T-helper 1 cell (primary cell): ENCODE results near the gene MARK4.
"Not testable (repeated sequence)": the region's sequence is repeated elsewhere in the genome, so short reads cannot be mapped to it uniquely, and the experiment has no call there.

Experiments used
- DNase-seq, 5 donors: peaks; one replicate each; pipeline ENCODE4 v3.0.0-alpha.2; 2012 to 2020

MARK4 gene

DNA sequence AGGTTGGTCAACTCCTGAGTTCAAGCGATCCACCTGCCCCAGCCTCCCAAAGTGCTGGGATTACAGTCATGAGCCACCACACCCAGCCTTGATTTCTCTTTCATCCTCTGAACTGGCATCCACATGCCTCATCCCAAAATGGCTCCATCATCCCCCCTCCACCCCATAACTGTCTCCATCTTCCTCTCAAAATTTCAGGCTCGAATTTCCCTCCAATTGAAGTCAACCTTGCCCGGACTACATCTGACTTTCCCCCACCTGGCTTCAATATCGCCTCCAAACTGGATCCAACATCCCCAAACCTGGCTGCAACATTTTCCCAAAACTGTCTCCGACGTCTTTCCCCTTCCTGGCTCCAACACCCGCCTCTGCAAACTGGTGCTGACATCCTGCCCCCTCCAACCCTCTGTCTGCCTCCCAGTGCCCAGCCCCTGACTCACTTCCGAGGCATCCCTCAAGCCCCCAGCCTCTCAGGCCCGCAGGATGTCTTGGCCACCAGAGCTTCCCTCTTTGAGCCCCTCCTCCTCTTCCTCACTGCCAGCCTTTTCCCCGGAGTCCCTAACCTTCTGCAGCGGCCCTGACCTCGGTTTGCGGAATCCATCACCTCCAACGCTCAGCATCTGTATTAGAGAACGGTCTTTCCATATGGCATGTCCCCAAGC is 6.8 kb upstream of the MARK4 start:
- DNase-seq, result no peak

GRCh38 chr19:45245334-45245787 is 5.7 kb upstream of the MARK4 start, which contains the start of gene EXOC3L2:
Gene EXOC3L2, minus strand, starts transcription at chr19:45245407. Its CDS starts 6,362 bp downstream, at chr19:45239045.
- no peak for DNase-seq

DNA sequence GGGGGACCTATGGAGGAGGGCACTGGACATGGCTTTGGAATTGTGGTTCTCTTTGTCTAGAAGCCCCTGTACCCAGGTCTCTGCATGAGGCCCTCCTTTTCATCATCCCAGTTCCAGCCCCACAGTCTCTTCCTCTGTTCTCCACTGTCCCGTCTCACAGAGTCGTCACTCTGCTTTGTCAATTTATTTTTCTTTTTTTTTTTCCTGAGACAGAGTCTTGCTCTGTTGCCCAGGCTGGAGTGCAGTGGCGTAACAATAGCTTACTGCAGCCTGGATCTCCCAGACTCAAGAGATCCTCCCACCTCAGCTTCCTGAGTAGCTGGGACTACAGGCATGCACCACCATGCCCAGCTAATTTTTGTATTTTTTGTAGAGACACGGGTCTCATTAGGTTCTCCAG is 5.2 kb upstream of the MARK4 start:
- no peak for DNase-seq

DNA sequence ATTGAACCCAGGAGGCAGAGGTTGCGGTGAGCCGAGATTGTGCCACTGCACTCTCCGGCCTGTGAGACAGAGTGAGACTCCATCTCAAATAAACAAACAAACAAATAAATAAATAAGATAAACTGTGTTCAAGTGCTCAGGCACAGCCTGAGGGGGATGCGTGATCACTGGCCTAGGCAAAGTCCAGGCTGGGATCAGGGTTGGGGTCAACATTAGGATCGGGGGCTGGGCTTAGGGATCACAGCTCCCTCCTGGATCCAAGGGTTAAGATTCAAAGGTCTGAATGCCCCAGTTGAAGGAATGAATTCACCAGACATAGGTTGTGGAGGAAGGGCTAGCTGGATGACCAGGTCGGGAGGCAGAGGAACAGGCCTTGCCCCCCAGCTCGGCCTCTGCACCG is 3.9 kb upstream of the MARK4 start:
- no peak for DNase-seq

GRCh38 chr19:45249261-45250033 is 1.6 kb upstream of the MARK4 start:
- DNase-seq, result no peak

DNA sequence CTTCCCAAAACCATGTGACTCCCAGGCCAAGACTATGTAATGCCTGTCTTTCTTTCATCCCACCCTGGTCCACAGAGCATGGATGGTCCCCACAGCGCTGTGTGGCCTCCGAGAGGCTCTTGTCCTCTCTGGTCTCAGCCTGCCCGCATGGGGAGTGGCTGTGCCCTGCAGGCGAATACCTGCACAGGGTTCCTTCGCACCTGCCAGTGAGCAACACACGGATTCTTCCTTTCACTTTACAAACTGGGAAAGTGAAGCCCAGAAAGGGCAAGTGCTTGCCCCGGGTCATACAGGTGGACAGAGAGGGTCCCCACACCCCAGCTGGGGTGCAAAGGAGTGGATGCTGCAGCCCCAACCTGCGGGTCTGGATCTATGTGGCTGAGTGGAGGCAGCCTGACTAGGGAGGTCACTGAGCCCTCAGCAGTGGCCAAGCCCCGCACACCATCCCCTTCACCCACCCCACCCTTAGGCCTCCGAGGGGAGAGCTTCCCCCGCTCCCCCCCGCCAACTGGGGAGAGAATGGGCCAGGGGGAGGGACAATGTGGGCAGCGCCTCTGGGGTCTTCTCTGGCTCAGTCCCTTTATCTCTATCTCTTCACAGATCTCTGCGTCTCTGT is 747 bp upstream of the MARK4 start:
- no peak for DNase-seq

DNA sequence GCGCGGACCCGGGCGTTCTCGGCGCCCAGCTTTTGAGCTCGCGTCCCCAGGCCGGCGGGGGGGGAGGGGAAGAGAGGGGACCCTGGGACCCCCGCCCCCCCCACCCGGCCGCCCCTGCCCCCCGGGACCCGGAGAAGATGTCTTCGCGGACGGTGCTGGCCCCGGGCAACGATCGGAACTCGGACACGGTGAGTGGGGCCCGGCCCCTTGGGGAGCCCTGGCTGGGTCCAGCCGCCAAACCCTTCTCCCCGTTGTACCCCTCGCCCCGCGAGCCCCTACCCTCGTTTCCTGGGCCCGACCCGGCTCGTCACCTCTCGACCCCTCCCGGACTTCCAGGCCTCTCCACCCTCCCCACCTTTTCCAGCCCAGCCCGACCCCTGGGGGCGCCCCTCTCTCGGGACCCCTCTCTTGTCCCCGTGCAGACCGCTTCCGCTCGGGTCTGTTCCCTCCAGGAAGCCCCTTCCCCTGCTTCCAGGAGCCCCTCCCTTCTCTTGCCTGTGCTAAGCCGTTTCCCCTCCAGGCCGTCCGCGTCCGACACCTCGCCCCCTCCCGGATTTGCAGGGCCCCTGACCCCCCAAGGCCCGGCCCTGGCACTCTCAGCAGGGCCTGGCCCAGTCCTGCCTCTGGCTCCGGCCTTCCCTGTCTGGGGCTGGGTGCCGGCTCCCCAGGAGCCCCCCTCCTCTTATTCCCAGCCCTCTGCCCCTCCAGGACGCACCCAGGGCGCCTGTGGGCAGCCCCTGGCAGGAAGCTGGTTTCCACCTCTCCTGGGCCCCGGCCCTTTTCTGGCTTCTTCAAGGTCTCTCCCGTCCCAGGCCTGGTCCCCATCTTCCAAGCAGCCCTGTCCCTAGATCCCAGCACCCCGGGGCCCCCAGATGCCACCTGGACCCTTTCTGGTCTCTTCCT is 632 bp downstream of the MARK4 start:
- DNase-seq, result no peak

- no peak for DNase-seq
Measured at GRCh38 chr19:45253396-45254027, 2.4 kb downstream of the MARK4 start.

- DNase-seq, result peak in 1 of 5 donors; percentile 6
Measured at GRCh38 chr19:45254044-45254531, 3.0 kb downstream of the MARK4 start.

GRCh38 chr19:45255611-45256157 is 4.6 kb downstream of the MARK4 start:
- no peak for DNase-seq

DNA sequence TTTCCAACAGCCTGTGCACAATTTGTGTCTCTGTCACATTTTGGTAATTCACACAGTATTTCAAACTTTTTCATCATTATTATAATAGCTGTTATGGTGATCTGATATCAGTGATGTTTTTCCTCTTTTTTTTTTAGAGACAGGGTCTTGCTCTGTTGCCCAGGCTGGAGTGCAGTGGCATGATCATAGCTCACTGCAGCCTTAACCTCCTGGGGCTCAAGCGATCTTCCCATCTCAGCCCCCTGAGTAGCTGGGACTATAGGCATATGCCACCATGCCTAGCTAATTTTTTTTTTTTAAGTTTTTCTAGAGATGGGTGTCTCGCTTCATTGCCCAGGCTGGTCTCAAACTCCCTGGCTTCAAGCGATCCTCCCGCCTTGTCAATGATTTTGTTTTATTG is 5.8 kb downstream of the MARK4 start:
- DNase-seq, result no peak

- no peak for DNase-seq
Measured at GRCh38 chr19:45258862-45259261, 7.8 kb downstream of the MARK4 start.

DNA sequence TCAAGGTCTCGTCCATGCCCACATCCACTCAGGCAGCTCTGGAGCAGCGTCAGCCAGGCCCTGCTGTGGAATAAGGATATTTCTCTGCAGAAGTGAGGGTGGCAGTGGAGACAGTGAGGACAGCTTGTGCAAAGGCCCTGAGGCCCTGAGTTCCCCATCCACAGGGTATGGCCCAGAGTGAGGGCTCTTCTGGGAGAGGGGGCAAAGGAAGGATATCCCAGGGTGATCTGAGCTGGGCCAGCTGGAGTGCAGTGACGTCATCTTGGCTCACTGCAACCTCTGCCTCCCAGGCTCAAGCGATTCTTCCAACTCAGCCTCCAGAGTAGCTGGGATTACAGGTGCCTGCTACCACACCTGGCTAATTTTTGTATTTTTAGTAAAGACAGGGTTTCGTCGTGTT is 11.5 kb downstream of the MARK4 start:
- no peak for DNase-seq

- DNase-seq, result no peak
Measured at GRCh38 chr19:45263013-45263412, 11.9 kb downstream of the MARK4 start.

DNA sequence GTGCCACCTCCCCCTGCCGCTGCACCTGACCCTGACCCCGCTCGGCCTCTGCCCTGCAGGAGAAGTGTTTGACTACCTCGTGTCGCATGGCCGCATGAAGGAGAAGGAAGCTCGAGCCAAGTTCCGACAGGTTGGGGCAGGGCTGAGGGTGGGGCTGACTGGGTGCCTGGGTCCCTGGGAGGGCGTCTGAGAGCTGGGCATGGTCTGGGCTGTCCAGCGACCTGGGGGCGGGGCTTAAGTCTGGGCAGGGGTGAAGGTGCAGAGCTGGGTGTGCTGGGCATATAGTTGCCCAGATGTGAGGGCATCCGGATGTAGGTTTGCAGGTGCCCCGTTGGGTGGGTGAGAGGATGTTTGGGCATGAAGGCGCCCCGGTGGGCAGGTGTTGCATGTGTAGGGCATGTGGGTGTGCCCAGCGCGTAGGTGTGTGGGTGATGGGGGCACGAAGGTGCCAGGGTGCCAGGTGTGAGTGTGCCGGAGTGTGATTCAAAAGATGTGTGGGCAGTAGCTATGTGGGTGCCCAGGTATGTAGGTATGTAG is 13.8 kb downstream of the MARK4 start:
- no peak for DNase-seq

- DNase-seq, result no peak
Measured at GRCh38 chr19:45265375-45265774, 14.3 kb downstream of the MARK4 start.

GRCh38 chr19:45267296-45267695 is 16.2 kb downstream of the MARK4 start:
- no peak for DNase-seq

DNA sequence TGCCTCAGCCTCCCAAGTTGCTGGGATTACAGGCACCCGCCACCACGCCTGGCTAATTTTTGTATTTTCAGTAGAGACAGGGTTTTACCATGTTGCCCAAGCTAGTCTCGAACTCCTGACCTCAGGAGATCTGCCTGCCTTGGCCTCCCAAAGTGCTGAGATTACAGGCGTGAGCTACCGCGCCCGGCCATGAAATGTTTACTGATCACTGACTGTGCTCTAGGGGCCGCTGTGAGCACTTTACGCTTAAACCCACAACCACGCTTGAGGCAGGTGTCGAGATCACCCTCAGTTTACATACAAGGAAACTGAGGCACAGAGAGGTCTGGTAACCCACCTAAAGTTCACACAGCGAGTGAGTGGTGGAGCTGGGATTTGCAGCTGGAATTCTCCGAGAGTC is 18.9 kb downstream of the MARK4 start:
- not testable (repeated sequence) for DNase-seq

DNA sequence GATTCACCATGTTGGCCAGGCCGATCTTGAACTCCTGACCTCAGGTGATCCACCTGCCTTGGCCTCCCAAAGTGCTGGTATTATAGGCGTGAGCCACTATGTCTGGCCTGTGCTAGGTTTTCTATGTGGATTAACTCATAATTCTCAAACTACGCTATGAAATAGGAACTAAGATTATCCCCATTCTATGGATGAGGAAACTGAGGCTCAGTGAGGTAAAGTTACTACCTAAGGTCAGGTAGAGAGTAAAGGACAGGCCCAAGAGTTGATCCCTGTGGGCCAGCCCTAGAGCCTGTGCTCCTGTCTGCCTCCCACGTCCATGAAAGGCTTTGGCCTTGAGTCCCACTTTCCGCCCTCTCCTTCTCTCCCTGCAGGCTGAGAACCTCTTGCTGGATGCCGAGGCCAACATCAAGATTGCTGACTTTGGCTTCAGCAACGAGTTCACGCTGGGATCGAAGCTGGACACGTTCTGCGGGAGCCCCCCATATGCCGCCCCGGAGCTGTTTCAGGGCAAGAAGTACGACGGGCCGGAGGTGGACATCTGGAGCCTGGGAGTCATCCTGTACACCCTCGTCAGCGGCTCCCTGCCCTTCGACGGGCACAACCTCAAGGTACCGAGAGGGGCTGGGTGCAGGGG is 20.1 kb downstream of the MARK4 start:
- no peak for DNase-seq

DNA sequence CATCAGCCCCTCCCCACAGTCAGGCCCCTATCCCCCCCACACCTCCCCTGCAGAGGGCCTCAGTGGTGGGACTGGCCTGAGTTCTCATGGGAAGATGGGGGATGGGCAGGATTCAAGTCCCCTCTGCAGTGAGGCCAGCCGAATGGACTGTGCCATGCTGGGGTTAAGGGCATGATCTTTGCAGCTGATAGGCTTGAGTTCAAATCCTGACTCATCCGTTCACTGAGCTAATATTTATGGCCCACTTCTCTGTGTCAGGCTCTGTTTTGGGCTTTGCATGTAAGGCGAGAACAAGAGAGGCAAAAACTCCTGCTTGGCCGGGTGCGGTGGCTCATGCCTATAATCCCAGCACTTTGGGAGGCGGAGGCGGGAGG is 20.7 kb downstream of the MARK4 start:
- no peak for DNase-seq

GRCh38 chr19:45273521-45273855 is 22.4 kb downstream of the MARK4 start:
- no peak for DNase-seq
